Measurements from ENCODE around the gene MARVELD2.
A peak's percentile ranks its signal among the peaks of the same experiment; 100 is the strongest.
"Not testable (repeated sequence)": the region's sequence is repeated elsewhere in the genome, so short reads cannot be mapped to it uniquely, and the experiment has no call there.

Gene MARVELD2

GRCh38 chr5:69449511-69449910, 34.6 kb downstream of the MARVELD2 start:
- DNase-seq = no peak

DNA sequence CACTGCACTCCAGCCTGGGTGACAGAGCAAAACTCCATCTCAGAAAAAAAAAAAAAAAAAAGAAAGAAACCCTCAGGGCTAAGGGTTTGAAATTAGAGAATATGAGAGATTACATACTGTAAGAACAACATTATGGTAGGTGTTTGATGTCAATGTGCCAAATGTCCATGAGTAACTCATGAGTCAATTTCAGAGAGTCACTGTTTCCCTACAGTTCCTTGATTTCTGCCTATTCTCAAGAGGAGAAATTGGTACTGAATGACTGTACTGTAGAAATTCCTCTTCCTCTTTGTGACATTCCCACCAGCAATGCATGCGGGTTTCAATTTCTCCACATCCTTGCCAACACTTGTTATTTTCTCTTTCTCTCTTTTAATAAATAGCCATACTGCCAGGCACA, 35.2 kb downstream of the MARVELD2 start:
- no peak for DNase-seq

DNA sequence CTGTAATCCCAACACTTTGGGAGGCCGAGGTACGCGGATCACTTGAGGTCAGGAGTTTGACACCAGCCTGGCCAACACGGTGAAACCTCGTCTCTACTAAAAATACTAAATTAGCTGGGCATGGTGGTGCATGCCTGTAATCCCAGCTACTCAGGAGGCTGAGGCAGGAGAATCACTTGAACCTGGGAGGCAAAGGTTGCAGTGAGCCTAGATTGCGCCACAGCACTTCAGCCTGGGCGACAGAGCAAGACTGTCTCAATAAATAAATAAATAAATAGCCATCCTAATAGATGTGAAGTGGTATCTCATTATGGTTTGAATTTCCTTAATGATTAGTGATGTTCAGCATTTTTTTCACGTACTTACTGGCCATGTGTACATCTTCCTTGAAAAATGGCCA, 35.6 kb downstream of the MARVELD2 start:
- DNase-seq = not testable (repeated sequence)

DNA sequence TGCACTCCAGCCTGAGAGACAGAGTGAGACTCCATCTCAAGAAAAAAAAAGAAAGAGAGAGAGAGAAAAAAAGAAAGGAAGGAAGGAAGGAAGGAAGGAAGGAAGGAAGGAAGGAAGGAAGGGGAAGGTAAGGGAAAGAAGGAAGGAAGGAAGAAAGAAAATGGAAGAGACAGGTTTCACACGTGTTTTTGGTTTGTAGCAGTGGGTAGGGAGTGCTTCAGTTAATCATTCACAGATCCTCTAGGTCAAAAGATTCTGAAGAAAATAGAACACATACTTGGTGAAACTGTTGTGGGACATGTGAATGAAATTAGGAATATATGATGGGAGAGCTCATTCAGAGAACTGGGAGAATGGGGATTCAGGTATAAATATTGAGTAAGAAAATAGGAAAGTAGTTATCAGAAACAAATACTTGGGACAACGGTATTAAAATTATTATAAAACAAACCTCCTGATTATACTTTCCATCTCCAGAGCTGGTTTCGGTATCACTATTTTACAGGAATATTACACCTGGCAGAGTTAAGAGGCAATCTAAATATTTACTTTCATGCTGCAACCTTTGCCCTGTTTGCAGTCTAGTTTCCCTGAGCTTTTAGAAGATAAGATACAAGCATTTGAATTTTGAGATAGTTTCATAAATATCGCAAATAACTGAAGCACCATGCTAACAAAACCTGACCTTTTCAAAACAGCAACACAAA, 37.2 kb downstream of the MARVELD2 start:
- DNase-seq = no peak

GRCh38 chr5:69453487-69453886, 38.6 kb downstream of the MARVELD2 start:
- DNase-seq = not testable (repeated sequence)

DNA sequence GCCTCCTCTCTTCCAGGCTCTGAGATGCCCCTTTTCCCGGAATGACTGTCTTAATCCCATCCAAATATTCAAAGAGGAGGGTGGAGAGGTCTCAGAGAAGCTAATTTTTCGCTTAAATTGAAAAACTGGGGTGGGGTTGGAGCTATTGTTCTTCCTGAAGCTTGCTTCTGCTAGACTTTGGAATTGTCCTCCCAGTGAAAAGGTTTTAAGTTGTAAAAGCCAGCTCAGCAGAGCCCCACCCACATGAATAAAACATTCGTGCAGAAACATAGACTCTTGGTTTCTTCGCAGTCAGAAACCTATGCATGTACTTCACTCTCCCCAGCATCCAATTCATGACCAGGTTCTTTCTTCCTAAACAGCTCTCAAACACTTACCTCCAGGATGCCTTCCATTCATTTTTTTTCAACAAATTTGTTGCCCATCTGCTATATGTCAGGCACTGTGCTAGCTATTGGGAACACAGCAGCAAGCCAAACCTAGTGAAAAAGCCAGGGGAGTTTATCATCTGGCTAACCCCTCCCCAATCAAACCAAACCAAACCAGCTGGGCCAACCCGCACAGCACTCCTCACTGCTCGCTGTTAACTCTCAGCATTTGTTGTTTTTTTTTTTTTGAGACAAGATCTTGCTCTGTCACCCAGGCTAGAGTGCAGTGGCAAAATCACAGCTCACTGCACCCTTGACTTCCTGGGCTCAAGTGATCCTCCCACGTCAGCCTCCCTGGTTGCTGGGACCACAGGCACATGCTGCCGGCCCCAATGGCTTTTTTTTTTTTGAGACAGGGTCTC, 39.7 kb downstream of the MARVELD2 start:
- DNase-seq = no peak

GRCh38 chr5:69455428-69455988, 40.6 kb downstream of the MARVELD2 start:
- not testable (repeated sequence) for DNase-seq

DNA sequence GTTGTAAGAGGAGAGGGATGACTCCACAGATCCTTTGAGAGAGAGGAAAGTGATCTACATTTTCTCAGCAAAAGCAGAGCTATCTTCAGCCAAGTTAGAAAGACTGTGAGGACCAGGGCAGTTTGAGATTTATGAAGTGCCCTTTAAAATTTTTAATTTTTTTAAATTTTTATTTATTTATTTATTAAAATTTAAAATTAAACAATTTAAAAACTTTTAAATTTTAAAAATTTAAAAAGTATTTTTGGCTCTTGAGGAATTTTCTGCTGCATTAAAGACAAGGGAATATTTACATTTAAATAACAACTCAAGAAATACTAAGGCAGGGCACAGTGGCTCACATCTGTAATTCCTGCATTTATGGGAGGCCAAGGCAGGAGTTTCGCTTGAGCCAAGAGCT, 47.3 kb downstream of the MARVELD2 start:
- DNase-seq = no peak

DNA sequence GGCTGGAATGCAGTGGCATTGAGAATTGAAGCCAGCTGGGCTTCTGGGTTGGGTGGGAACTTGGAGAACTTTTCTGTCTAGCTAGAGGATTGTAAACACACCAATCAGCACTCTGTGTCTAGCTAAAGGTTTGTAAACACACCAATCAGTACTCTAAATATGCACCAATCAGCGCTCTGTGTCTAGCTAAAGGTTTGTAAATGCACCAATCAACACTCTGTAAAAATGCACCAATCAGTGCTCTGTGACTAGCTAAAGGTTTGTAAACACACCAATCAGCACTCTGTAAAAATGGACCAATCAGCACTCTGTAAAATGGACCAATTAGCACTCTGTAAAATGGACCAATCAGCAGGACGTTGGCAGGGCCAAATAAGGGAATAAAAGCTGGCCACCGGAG, 51.5 kb downstream of the MARVELD2 start:
- DNase-seq = not testable (repeated sequence)

GRCh38 chr5:69467442-69468225, 52.7 kb downstream of the MARVELD2 start:
- no peak for DNase-seq

DNA sequence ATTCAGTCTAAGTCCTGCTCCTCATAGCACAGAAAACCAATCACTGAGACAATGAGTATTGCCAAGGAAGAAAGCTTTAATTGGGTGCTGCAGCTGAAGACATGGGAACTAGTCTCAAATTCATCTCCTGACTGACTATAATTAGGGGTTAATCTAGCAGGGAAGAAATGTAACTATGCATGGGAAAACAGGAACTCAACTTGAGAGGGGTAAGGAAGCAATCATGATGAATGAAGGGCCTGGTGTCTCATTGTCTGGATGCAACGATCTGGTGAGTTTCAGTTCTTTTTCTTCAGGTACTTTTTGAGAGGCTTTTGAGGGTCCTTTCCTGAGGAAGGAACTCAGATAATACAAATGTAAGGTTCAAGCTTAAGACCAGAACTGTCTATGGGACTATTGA, 53.7 kb downstream of the MARVELD2 start:
- no peak for DNase-seq

DNA sequence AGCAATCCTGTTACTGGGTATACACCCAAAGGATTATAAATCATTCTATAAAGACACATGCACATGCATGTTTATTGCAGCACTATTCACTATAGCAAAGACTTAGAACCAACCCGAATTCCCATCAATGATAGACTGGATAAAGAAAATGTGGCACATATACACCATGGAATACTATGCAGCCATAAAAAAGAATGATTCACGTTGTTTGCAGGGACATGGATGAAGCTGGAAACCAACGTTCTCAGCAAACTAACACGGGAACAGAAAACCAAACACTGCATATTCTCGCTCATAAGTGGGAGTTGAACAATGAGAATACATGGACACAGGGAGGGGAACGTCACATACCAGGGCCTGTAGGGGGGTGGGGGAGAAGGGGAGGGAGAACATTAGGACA, 56.6 kb downstream of the MARVELD2 start:
- DNase-seq = not testable (repeated sequence)

- not testable (repeated sequence) for DNase-seq
Observed at GRCh38 chr5:69472535-69473143, 57.7 kb downstream of the MARVELD2 start.

DNA sequence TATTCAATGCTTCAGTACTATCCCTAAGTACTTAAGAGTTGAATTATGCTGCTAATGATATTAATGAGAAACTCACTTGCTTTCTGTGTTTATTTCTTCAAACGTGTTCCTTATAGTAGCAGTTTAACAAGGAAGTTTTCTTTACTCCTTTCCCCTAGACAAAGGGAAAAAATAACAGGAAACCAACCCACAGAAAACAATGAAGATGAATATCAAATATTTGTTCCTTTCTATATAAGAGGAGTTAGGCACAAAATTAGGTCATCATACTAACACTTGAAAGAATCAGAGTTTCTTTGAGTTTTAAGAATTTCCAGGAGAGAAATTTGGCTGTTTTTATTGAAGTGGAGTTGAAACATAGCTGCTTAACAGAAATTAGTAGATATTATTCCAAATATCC, 62.3 kb downstream of the MARVELD2 start:
- DNase-seq = no peak

DNA sequence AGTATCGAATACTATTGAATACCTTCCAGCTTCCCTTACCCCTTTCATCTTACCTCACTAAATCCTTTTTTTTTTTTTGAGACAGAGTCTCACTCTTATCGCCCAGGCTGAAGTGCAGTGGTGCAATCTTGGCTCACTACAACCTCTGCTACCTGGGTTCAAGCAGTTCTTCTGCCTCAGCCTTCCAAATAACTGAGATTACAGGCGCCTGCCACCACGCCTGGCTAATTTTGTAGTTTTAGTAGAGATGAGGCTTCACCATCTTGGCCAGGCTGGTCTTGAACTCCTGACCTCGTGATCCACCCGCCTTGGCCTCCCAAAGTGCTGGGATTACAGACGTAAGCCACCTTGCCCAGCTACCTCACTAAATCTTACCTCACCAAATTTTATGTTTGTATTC, 63.4 kb downstream of the MARVELD2 start:
- DNase-seq = not testable (repeated sequence)

DNA sequence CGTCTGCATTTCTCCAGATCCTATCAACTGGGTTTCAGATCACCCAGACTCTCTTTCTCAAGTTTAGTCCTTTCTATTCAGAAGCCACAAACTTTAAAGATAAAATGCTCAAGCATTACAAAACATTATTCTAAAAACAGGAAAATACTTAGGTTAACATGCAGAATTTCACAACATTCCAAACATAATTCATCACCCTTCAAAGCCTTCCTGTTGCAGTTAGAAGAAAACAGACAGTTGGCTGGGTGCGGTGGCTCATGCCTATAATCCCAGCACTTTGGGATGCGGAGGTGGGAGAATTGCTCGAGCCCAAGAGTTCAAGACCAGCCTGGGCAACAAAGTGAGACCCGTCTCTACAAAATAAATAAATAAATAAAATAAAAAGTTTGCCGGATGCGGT, 70.0 kb downstream of the MARVELD2 start:
- no peak for DNase-seq

DNA sequence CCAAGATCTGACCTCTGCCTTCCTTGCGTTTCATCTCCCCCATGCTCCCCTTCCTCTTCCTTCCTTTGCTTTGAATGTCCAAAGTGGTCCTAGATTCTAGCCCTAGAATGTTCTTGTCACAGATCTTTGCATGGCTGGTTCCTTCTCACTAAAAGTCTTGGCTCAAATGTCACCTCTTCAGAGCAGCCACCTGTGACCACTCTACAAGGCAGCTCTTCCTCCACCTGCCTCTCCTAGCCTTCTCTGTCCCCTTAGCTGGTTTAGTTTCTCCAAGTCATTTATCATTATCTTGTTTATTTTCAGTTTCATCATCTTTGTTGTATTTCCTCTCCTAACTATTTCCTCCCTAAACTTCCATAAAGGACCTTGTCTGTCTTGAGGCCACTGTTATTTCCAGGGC, 70.6 kb downstream of the MARVELD2 start:
- DNase-seq = peak; percentile 62

GRCh38 chr5:69489246-69489645, 74.3 kb downstream of the MARVELD2 start:
- no peak for DNase-seq

DNA sequence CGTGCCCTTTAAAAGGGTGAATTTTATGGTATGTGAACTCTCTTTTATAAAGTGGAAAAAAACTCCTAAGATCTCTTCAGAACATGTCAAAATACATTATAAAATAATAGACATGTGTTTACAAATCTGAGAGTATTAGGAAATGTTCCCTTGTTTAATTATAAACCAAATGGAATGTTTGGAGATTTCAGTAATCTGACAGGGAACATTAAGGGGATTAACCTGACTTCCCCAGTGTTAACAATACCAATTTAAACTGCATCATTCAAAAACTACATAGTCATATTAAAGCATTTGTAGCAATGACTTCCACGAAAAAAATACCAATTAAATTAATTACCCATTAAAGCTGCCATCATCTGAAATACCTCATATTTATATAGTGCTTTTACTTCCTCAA, 76.1 kb downstream of the MARVELD2 start:
- no peak for DNase-seq

DNA sequence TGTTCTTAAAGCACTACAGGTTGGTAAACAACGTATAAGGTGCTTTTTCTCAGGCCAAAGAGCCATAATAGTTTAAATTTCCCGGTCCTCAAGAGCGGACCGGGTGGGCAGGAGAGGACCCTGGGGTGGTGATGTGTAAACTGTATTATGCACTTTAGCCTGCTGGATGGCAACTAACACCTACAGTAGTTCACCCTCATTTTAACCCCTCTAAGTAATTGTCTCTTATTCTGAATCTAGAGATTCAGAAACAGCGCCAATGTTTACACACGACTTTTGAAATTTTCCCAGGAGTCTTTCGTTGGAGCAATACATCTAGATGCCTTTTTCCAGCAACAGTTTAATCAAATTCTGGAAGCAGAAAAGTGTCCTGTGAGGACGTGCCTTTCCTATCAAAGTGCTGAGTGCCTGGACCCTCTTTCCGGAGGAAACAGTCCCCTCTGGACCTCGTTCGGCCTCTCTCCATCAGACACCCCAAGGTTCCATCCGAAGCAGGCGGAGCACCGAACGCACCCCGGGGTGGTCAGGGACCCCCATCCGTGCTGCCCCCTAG, 77.0 kb downstream of the MARVELD2 start:
- no peak for DNase-seq

GRCh38 chr5:69492391-69492922, 77.5 kb downstream of the MARVELD2 start, which contains the start of gene OCLN:
TSS of gene OCLN (plus strand) at chr5:69492790. CDS start at chr5:69504245, 11,455 bp downstream.
- peak; percentile 44 for DNase-seq

DNA sequence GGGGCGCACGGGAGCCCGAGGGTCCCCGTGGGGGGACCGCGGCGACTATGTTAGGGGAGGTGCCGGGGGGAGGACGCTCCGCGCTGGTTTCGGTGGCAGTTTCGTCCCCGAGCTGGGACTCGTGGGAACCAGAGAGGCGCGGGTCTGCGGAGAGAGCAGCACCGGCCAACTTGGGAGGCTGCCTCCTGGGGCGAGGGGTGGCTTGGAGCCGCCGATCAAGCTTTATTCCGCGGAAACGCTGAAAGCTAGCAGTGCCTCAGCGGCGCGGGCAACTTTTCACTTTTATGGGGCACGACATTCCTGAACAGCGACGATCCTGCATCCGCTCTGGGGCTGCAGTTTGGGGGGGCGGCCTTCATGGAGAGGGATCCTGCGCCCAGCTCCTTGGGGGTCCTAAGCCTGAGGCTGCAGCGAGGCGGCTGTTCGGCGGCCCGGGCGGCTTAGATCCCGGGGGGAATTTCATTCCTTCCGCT, 78.0 kb downstream of the MARVELD2 start:
- DNase-seq = no peak
